SK-N-MC (cell line): ENCODE measurements around the gene TNFRSF1A.

Source experiments
- DNase-seq: peaks from one replicate; pipeline ENCODE4 v3.0.0-alpha.2; 2011; ENCODE audit warnings: low read depth, low spot score
- H3K27ac ChIP-seq: fragments of 200-600 bp; sonication (generic); 2 replicates; pipeline ENCODE4 v1.5.1; 2016; ENCODE audit warnings: mixed run types
- H3K36me3 ChIP-seq: fragments of 200-600 bp; sonication (generic); 2 replicates; pipeline ENCODE4 v1.6.1; 2017; ENCODE audit warnings: antibody characterized with exemption, low read length, mixed read lengths; ENCODE audit not compliant: insufficient read depth
- H3K4me3 ChIP-seq: fragments of 200-600 bp; sonication (generic); 2 replicates; pipeline ENCODE4 v1.5.1; 2016
- H3K9ac ChIP-seq: fragments of 200-600 bp; sonication (generic); 2 replicates; pipeline ENCODE4 v1.8.0; 2017; ENCODE audit warnings: mixed run types, mixed read lengths; ENCODE audit not compliant: insufficient read length
- H3K9me3 ChIP-seq: fragments of 200-600 bp; sonication (generic); 2 replicates; pipeline ENCODE4 v1.6.1; 2017; ENCODE audit warnings: low read depth, mild to moderate bottlenecking, antibody characterized with exemption, low read length, moderate library complexity, mixed read lengths
- EZH2 ChIP-seq: fragments of 200-600 bp; sonication (generic); IDR thresholded peaks from one replicate; pipeline ENCODE4 v1.6.1; 2017; ENCODE audit warnings: antibody characterized with exemption
- FOXP2 ChIP-seq: optimal IDR thresholded peaks from 2 replicates; pipeline ENCODE3; 2011; ENCODE audit warnings: mild to moderate bottlenecking, moderate library complexity; ENCODE audit not compliant: insufficient read depth; ENCODE audit errors: extremely low read length, control extremely low read depth
- POLR2AphosphoS5 ChIP-seq: IDR thresholded peaks from 2 replicates; pipeline ENCODE4 v1.6.1; 2012; ENCODE audit warnings: mild to moderate bottlenecking, low read depth, low read length, borderline replicate concordance

The TNFRSF1A gene

DNA sequence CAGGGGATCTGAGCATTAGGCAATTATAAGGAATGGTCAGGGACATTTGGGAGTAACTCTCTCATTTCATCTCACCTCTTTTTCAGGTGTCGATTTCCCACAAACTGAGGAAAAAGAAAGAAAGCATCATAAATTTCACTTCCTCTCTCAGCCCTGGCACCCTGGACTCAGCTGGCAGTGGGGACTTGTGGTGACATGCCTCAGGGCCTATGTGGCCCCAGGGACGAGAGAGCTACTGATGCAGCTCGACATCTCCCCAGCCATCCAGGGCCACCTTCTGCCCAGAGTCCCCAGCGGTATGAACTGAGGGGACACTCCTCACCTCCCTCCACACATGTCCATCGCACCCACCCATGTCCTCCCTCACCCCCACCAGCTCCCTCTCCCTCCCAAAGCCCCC is 11.7 kb downstream of the TNFRSF1A start:
- TF ChIP-seq FOXP2 (no peak), EZH2 (no peak), POLR2AphosphoS5 (no peak)
- no peak overlapping the region for H3K9ac ChIP-seq
- DNase-seq = no peak
- H3K36me3 ChIP-seq = peaks cover 57% of the 10 kb centered on the region; the same call in 1 of the 2 replicates
- H3K4me3 ChIP-seq = no peak overlapping the region
- no peak overlapping the region for H3K27ac ChIP-seq
- H3K9me3 ChIP-seq = no peaks in the 10 kb centered on the region

DNA sequence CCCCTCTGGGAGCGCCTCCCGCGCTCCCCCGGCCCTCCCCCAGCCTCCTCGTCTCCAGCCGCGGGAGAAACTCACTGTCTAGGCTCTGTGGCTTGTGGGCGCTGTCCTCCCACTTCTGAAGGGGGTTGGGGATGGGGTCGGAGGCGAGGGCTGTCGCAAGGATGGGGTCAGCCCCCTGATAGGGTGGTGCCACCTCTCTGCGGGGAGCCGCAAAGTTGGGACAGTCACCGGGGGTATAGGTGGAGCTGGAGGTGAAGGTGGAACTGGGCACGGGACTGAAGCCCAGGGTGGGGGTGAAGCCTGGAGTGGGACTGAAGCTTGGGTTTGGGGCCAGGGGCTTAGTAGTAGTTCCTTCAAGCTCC is 12.2 kb downstream of the TNFRSF1A start:
- H3K9me3 ChIP-seq = no peaks in the 10 kb centered on the region
- TF ChIP-seq EZH2 (no peak), FOXP2 (no peak), POLR2AphosphoS5 (no peak)
- H3K9ac ChIP-seq = no peak overlapping the region
- H3K4me3 ChIP-seq = no peak overlapping the region
- H3K36me3 ChIP-seq = peaks cover 54% of the 10 kb centered on the region; the same call in 1 of the 2 replicates
- no peak overlapping the region for H3K27ac ChIP-seq
- DNase-seq = no peak

DNA sequence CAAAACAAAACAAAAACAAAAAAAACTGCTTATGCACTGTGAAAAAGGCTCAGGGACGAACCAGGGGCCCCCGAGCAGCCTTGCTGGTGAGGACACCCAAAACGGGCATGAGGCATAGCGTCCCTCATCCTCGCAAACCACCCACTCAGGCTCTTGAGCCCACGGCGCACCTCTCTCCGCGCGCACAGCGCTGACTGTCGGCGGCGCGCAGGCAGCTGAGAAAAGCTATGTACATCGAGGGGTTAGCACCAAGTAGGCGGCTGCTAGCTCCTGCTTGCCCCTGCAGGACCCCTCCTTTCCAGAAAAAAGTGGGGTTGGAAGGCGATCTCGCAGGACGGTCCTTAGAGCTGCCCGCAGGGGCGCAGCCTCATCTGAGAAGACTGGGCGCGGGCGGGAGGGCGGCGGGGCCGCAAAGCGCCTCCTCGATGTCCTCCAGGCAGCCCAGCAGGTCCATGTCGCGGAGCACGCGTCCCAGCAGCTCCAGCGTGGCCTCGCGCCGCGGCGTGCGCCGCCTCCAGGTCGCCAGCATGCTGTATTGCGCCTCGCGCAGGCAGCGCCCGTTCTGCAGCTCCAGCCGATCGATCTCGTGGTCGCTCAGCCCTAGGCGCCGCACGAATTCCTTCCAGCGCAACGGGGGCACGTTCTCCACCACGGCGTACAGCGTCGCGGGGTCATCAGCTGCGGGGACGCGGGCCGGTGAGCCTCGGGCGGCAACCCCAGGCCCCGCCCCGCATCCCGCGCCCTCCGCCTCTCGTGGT is 12.8 kb downstream of the TNFRSF1A start:
- H3K9ac ChIP-seq = no peak overlapping the region
- peaks cover 49% of the 10 kb centered on the region; the same call in 1 of the 2 replicates for H3K36me3 ChIP-seq
- TF ChIP-seq POLR2AphosphoS5 (no peak), FOXP2 (no peak), EZH2 (no peak)
- H3K9me3 ChIP-seq = no peaks in the 10 kb centered on the region
- no peak overlapping the region for H3K4me3 ChIP-seq
- DNase-seq = no peak
- H3K27ac ChIP-seq = no peak overlapping the region

DNA sequence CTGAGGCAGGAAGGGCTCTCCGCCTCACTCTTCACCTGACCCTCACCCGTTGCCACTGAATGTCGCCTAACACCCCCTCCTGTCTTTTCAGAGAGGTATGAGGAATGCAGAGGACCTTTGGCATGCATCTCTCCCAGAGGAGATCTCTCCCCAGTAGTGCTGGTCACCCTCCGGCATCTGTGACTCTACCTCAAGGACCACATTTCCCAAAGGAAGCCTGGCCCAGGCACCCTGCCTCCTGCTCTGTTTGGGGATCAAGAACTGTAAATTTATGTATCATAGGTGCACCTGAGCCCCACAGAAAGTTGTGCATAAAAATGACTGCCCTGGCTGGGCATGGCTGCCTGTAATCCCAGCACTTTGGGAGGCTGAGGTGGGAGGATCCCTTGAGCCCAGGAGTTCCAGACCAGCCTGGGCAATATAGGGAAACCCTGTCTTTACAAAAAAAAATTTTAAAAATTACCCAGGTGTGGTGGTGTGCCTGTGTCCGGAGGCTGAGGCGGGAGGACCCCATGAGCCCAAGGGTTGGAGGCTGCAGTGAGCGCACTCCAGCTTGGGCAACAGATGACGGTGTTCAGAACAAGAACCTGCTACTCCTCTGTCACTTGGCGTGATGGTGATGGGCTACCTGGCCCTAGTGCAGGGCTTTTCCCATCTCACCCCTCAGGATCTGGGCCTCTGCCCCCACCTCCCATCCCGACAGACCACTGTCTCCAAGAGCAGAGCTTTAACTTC is 13.7 kb downstream of the TNFRSF1A start:
- TF ChIP-seq EZH2 = no peak
- peak; percentile 35; the same call in 1 of the 2 replicates for TF ChIP-seq POLR2AphosphoS5
- Histone ChIP-seq H3K9ac (no peak overlapping the region), H3K4me3 (no peak overlapping the region), H3K27ac (no peak overlapping the region), H3K9me3 (no peaks in the 10 kb centered on the region), H3K36me3 (peaks cover 39% of the 10 kb centered on the region; the same call in 1 of the 2 replicates)
- DNase-seq = no peak

DNA sequence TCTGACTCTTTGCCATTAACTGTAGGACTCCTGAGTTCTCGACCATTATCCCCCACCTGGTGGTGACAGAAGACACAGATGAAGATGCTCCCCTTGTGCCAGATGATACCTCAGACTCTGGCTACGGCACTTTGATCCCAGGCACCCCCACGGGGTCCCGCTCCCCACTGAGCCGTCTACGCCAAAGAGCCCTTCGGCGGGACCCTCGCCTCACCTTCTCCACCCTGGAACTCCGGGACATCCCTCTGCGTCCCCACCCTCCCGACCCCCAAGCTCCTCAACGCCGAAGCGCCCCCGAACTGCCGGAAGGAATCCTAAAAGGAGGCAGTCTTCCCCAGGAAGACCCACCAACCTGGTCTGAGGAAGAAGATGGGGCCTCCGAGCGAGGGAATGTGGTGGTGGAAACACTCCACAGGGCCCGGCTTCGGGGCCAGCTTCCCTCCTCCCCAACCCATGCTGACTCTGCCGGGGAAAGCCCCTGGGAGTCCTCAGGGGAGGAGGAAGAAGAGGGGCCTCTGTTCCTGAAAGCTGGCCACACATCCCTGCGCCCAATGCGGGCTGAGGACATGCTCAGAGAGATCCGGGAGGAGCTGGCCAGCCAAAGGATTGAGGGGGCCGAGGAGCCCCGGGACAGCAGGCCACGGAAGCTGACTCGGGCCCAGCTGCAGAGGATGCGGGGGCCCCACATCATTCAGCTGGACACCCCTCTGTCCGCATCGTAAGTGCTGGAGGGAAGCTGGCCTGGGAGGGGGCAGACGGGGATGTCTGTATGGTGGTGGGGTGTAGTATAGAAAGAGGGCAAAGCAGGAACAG is 14.4 kb downstream of the TNFRSF1A start:
- no peaks in the 10 kb centered on the region for H3K9me3 ChIP-seq
- no peak for DNase-seq
- no peak overlapping the region for H3K27ac ChIP-seq
- TF ChIP-seq POLR2AphosphoS5 = no peak; the same call in 1 of the 2 replicates
- TF ChIP-seq EZH2 = no peak
- TF ChIP-seq FOXP2 = no peak
- no peak overlapping the region for H3K4me3 ChIP-seq
- H3K9ac ChIP-seq = no peak overlapping the region
- H3K36me3 ChIP-seq = peaks cover 32% of the 10 kb centered on the region; the same call in 1 of the 2 replicates

DNA sequence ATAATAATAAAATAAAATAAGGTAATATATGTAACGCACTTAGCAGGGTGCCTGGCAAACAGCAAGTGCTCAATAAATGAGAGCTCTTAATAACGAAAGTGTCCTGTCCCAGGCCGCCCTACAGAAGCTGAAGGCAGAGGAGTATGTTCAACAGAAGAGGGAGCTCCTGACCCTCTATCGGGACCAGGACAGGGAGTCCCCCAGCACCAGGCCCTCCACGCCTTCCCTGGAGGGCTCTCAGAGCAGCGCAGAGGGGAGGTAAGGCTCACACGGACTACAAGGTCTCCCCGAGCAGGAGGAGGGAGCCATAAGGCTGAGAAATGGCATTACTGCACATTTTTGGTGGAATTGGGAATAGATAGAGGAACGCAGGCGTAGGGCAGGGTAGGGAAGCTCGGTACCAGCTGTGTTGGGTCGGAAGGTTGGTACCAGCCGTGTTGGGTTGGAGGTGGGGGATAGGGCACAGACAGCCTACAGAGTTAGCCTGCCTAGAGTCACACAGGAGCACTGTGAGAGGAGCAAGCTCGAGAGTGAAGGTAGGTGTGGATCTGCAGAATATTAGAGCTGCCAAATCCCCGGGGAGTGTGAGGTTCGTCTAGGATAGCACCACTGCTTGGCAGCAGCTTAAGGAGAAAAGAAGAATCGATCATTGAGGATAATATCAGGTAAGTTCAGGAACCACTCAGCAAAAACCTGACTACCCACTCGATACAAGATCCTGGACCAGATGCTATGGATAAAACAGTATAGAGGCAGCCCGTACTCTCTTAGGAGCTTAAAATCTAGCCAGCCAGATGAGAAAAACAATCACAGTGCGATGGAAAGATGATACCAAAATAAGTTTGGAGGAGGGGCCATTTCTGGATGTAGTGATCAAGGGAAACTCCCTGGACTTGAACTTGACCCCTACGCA is 15.3 kb downstream of the TNFRSF1A start:
- no peak for TF ChIP-seq FOXP2
- TF ChIP-seq EZH2 = no peak
- 0 out of 2 replicates have a peak, but pooled peaks have one; percentile 3 for TF ChIP-seq POLR2AphosphoS5
- no peak for DNase-seq
- Histone ChIP-seq H3K4me3 (no peak overlapping the region), H3K27ac (no peak overlapping the region), H3K9ac (no peak overlapping the region), H3K36me3 (peaks cover 26% of the 10 kb centered on the region; the same call in 1 of the 2 replicates), H3K9me3 (no peaks in the 10 kb centered on the region)

DNA sequence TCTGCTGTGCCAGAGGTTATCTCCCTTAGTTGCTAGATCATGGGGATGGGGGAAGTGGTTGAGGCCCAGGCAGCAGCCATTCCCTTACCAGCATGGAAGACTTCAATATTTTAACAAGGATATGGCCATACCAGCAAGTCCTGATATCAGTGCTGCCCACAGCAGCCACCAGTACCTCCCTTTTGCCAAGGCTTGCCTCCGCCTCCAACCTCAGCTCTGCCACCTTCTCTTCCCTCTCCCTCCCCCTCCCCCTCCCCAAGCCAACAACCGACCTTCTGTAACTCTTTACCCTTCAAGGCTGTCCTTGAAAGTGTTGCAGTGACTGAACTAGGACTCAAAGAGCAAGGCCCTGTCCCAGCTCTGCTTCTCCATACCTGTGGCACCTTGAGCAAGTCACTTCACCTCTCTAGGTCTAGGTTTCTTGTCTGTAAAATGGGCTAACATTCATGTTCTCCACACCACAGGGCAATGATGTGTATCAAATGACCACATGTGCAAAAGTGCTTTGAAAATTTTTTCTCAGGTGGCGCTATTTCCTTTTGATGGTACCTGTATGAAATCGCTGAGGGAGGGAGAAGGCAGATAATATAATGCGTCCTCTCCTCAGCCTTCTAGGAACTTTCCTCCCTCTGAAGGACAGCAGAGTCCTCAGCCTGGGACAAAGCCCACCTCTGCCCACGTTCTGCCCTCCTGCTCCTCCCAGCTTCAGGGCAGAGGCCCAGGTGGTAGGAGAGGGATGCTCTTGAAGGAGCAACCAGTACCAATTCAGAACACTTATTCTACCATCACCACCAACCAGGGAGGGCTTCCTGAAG is 16.7 kb downstream of the TNFRSF1A start:
- peaks cover 12% of the 10 kb centered on the region; the same call in 1 of the 2 replicates for H3K36me3 ChIP-seq
- no peaks in the 10 kb centered on the region for H3K9me3 ChIP-seq
- no peak overlapping the region; the same call in 1 of the 2 replicates for H3K27ac ChIP-seq
- DNase-seq = no peak
- TF ChIP-seq EZH2 = no peak
- no peak for TF ChIP-seq POLR2AphosphoS5
- no peak for TF ChIP-seq FOXP2
- H3K9ac ChIP-seq = no peak overlapping the region
- H3K4me3 ChIP-seq = no peak overlapping the region
